GM12878 (cell line): ENCODE data around the gene PLS3.

ENCODE experiments used
- CBFB ChIP-seq: IDR thresholded peaks from 2 replicates; pipeline ENCODE4 v1.6.1; 2016; ENCODE audit warnings: antibody characterized with exemption, low read depth
- DPF2 ChIP-seq: fragments of 450-650 bp; IDR thresholded peaks from 2 replicates; pipeline ENCODE4 v1.6.1; 2017; ENCODE audit warnings: mild to moderate bottlenecking
- ESRRA ChIP-seq: IDR thresholded peaks from 2 replicates; pipeline ENCODE4 v1.6.1; 2012; ENCODE audit warnings: mild to moderate bottlenecking, low read length, improper control_type of control experiment
- EZH2 ChIP-seq: IDR thresholded peaks from 2 replicates; pipeline ENCODE4 v1.6.1; 2012; ENCODE audit warnings: low read depth, mild to moderate bottlenecking, control low read depth, inconsistent platforms, low read length, borderline replicate concordance; ENCODE audit not compliant: control insufficient read depth
- POLR2A ChIP-seq: IDR thresholded peaks from 2 replicates; pipeline ENCODE4 v1.6.1; 2011; ENCODE audit warnings: low read depth, mild to moderate bottlenecking, low read length
- POLR2AphosphoS5 ChIP-seq: IDR thresholded peaks from 2 replicates; pipeline ENCODE4 v1.6.1; 2011; ENCODE audit warnings: mild to moderate bottlenecking, low read length, inconsistent platforms
- SMC3 ChIP-seq: IDR thresholded peaks from 2 replicates; pipeline ENCODE4 v1.6.1; 2011; ENCODE audit warnings: low read length, improper control_type of control experiment, borderline replicate concordance
- TBL1XR1 ChIP-seq: IDR thresholded peaks from 2 replicates; pipeline ENCODE4 v1.6.1; 2012; ENCODE audit warnings: low read depth, low read length, improper control_type of control experiment
- TCF3 ChIP-seq: IDR thresholded peaks from 2 replicates; pipeline ENCODE4 v1.6.1; 2012; ENCODE audit warnings: low read depth, mild to moderate bottlenecking, low read length, borderline replicate concordance; ENCODE audit not compliant: insufficient read depth
- USF2 ChIP-seq: IDR thresholded peaks from 2 replicates; pipeline ENCODE4 v1.6.1; 2011; ENCODE audit warnings: low read depth, low read length, improper control_type of control experiment, borderline replicate concordance
- ZBTB33 ChIP-seq: fragments of 450-650 bp; IDR thresholded peaks from 2 replicates; pipeline ENCODE4 v1.6.1; 2017; ENCODE audit warnings: mild to moderate bottlenecking
- TF ChIP-seq, protein P1 (sequence below), 3 experiments: IDR thresholded peaks in 2 of 3; conservative IDR thresholded peaks in 1 of 3; 2 replicates each; pipeline ENCODE4 v1.5.1; 2011; ENCODE audit warnings: low read depth in 3 of 3, low read length in 3 of 3, mild to moderate bottlenecking in 3 of 3, control low read depth in 2 of 3, moderate library complexity in 2 of 3, inconsistent platforms in 1 of 3, mixed read lengths in 1 of 3; ENCODE audit not compliant: control insufficient read depth in 2 of 3, insufficient read depth in 1 of 3; ENCODE audit errors: extremely low read depth in 1 of 3
- TF ChIP-seq, protein P2 (sequence below): IDR thresholded peaks from 2 replicates; pipeline ENCODE4 v1.6.1; 2011; ENCODE audit warnings: low read depth, mild to moderate bottlenecking, low read length, moderate library complexity, borderline replicate concordance; ENCODE audit errors: extremely low read depth
- TF ChIP-seq, protein P3 (sequence below): IDR thresholded peaks from 2 replicates; pipeline ENCODE4 v1.6.1; 2012; ENCODE audit warnings: mild to moderate bottlenecking, low read depth, low read length

- TF ChIP-seq SMC3: no peak
- TF ChIP-seq, protein P1, sequence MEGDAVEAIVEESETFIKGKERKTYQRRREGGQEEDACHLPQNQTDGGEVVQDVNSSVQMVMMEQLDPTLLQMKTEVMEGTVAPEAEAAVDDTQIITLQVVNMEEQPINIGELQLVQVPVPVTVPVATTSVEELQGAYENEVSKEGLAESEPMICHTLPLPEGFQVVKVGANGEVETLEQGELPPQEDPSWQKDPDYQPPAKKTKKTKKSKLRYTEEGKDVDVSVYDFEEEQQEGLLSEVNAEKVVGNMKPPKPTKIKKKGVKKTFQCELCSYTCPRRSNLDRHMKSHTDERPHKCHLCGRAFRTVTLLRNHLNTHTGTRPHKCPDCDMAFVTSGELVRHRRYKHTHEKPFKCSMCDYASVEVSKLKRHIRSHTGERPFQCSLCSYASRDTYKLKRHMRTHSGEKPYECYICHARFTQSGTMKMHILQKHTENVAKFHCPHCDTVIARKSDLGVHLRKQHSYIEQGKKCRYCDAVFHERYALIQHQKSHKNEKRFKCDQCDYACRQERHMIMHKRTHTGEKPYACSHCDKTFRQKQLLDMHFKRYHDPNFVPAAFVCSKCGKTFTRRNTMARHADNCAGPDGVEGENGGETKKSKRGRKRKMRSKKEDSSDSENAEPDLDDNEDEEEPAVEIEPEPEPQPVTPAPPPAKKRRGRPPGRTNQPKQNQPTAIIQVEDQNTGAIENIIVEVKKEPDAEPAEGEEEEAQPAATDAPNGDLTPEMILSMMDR (IDR thresholded peaks at IDR 0.05 in 2 of 3, conservative IDR thresholded peaks at IDR 0.05 in 1 of 3; ENCODE audit: control insufficient read depth in 2 of 3, extremely low read depth in 1 of 3, insufficient read depth in 1 of 3, low read depth in 3 of 3, low read length in 3 of 3): no peak
- no peak for TF ChIP-seq TBL1XR1
- TF ChIP-seq ZBTB33: no peak
- TF ChIP-seq POLR2AphosphoS5: no peak
- TF ChIP-seq POLR2A: no peak
- no peak for TF ChIP-seq ESRRA
- no peak for TF ChIP-seq USF2
- no peak for TF ChIP-seq CBFB
- TF ChIP-seq, protein P2, sequence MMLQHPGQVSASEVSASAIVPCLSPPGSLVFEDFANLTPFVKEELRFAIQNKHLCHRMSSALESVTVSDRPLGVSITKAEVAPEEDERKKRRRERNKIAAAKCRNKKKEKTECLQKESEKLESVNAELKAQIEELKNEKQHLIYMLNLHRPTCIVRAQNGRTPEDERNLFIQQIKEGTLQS: no peak
- no peak for TF ChIP-seq TCF3
- TF ChIP-seq, protein P3, sequence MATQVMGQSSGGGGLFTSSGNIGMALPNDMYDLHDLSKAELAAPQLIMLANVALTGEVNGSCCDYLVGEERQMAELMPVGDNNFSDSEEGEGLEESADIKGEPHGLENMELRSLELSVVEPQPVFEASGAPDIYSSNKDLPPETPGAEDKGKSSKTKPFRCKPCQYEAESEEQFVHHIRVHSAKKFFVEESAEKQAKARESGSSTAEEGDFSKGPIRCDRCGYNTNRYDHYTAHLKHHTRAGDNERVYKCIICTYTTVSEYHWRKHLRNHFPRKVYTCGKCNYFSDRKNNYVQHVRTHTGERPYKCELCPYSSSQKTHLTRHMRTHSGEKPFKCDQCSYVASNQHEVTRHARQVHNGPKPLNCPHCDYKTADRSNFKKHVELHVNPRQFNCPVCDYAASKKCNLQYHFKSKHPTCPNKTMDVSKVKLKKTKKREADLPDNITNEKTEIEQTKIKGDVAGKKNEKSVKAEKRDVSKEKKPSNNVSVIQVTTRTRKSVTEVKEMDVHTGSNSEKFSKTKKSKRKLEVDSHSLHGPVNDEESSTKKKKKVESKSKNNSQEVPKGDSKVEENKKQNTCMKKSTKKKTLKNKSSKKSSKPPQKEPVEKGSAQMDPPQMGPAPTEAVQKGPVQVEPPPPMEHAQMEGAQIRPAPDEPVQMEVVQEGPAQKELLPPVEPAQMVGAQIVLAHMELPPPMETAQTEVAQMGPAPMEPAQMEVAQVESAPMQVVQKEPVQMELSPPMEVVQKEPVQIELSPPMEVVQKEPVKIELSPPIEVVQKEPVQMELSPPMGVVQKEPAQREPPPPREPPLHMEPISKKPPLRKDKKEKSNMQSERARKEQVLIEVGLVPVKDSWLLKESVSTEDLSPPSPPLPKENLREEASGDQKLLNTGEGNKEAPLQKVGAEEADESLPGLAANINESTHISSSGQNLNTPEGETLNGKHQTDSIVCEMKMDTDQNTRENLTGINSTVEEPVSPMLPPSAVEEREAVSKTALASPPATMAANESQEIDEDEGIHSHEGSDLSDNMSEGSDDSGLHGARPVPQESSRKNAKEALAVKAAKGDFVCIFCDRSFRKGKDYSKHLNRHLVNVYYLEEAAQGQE: no peak
- no peak for TF ChIP-seq DPF2
- TF ChIP-seq EZH2: no peak
Measured at GRCh38 chrX:115606861-115607260, 45.9 kb downstream of the PLS3 start.
